IMR-90 (cell line): ENCODE results near the gene CEACAM21. TPM values are rescaled to one million over a fixed set of nuclear protein-coding genes. Genes with fewer than 3 reads are reported as not detected.

Experiments used
- ATAC-seq: fragments of 200-7000 bp; cut with Tn5 transposase; 2 replicates; pipeline ENCODE4 v1.9.1; 2020; ENCODE audit warnings: low read depth, mild to moderate bottlenecking, moderate library complexity
- BruUV-seq: library from RNA; stranded (reverse); fragments of 400-500 nt; replicated peaks from 2 replicates; lab custom pipeline; 2021; lab: Mats Ljungman, UMichigan
- CTCF ChIA-PET: fragments of 300-600 bp; formaldehyde crosslinking; extraction: SDS; loops from one replicate; lab custom pipeline; 2021; ENCODE audit warnings: antibody characterized with exemption; lab: Yijun Ruan, JAX
- POLR2A ChIA-PET: fragments of 300-600 bp; sonication (Branson Sonifier 250); formaldehyde crosslinking; loops from one replicate; lab custom pipeline; 2022; ENCODE audit warnings: antibody characterized with exemption; ENCODE audit not compliant: unreplicated experiment; lab: Charles Lee
- DNase-seq: peaks from one replicate; pipeline ENCODE4 v3.0.0; 2013
- H2AFZ ChIP-seq: replicated peaks from 2 replicates; pipeline ENCODE3; 2013; ENCODE audit warnings: low read length, mild to moderate bottlenecking; ENCODE audit not compliant: poor library complexity
- H2AK5ac ChIP-seq: 2 replicates; pipeline ENCODE4 v1.6.1; 2013; ENCODE audit warnings: low read depth, low read length, inconsistent platforms
- H2AK9ac ChIP-seq: replicated peaks from 2 replicates; pipeline ENCODE3; 2013; ENCODE audit warnings: mild to moderate bottlenecking, low read depth, low read length, moderate library complexity; ENCODE audit not compliant: poor library complexity
- H2BK120ac ChIP-seq: 2 replicates; pipeline ENCODE4 v1.6.1; 2013; ENCODE audit warnings: low read depth, low read length, inconsistent platforms
- H2BK15ac ChIP-seq: 3 replicates; pipeline ENCODE4 v1.6.1; 2013; ENCODE audit warnings: low read depth, low read length, inconsistent platforms
- H2BK20ac ChIP-seq: 2 replicates; pipeline ENCODE4 v1.6.1; 2013; ENCODE audit warnings: low read depth, mild to moderate bottlenecking, inconsistent platforms, low read length, moderate library complexity
- H2BK5ac ChIP-seq: 2 replicates; pipeline ENCODE4 v1.6.1; 2013; ENCODE audit warnings: mild to moderate bottlenecking, low read depth, low read length, inconsistent platforms; ENCODE audit not compliant: poor library complexity, severe bottlenecking
- H3K14ac ChIP-seq: replicated peaks from 2 replicates; pipeline ENCODE4 v1.6.1; 2013; ENCODE audit warnings: low read depth, low read length, inconsistent platforms
- H3K18ac ChIP-seq: 2 replicates; pipeline ENCODE4 v1.6.1; 2013; ENCODE audit warnings: low read depth, low read length, control low read depth
- H3K23ac ChIP-seq: 2 replicates; pipeline ENCODE4 v1.6.1; 2013; ENCODE audit warnings: low read depth, low read length, inconsistent platforms
- H3K27ac ChIP-seq: 2 replicates; pipeline ENCODE4 v1.5.1; 2013; ENCODE audit warnings: mild to moderate bottlenecking, control low read depth, low read length; ENCODE audit not compliant: insufficient read depth
- H3K27me3 ChIP-seq: 2 replicates; pipeline ENCODE4 v1.6.1; 2013; ENCODE audit warnings: low read length; ENCODE audit not compliant: control insufficient read depth, insufficient read depth
- H3K36me3 ChIP-seq: 2 replicates; pipeline ENCODE4 v1.6.1; 2013; ENCODE audit warnings: low read length, mixed read lengths; ENCODE audit not compliant: control insufficient read depth, insufficient read depth
- H3K4ac ChIP-seq: 2 replicates; pipeline ENCODE4 v1.6.1; 2013; ENCODE audit warnings: low read depth, low read length, inconsistent platforms
- H3K4me1 ChIP-seq: 2 replicates; pipeline ENCODE4 v1.6.1; 2013; ENCODE audit warnings: low read length, mixed read lengths; ENCODE audit not compliant: control insufficient read depth, insufficient read depth
- H3K4me2 ChIP-seq: 2 replicates; pipeline ENCODE4 v1.6.1; 2013; ENCODE audit warnings: low read depth, mild to moderate bottlenecking, control low read depth, low read length, moderate library complexity
- H3K4me3 ChIP-seq: 2 replicates; pipeline ENCODE4 v1.5.1; 2013; ENCODE audit warnings: low read depth, mild to moderate bottlenecking, control low read depth, low read length, moderate library complexity; ENCODE audit not compliant: insufficient read depth
- H3K56ac ChIP-seq: 2 replicates; pipeline ENCODE4 v1.6.1; 2013; ENCODE audit warnings: low read length, inconsistent platforms; ENCODE audit not compliant: insufficient read depth; ENCODE audit errors: extremely low read depth
- H3K79me1 ChIP-seq, 2 experiments: 2 replicates each; pipeline ENCODE4 v1.6.1; 2013; ENCODE audit warnings: low read length in 2 of 2, inconsistent platforms in 1 of 2, low read depth in 1 of 2
- H3K9ac ChIP-seq: 2 replicates; pipeline ENCODE4 v1.6.1; 2013; ENCODE audit warnings: low read depth, low read length, control low read depth
- H3K9me1 ChIP-seq: 2 replicates; pipeline ENCODE4 v1.6.1; 2013; ENCODE audit warnings: low read length, inconsistent platforms; ENCODE audit not compliant: insufficient read depth
- H3K9me3 ChIP-seq: 2 replicates; pipeline ENCODE4 v1.6.1; 2013; ENCODE audit warnings: low read length; ENCODE audit not compliant: control insufficient read depth, insufficient read depth
- H4K20me1 ChIP-seq: 2 replicates; pipeline ENCODE4 v1.6.1; 2013; ENCODE audit warnings: low read length, inconsistent platforms; ENCODE audit not compliant: insufficient read depth
- H4K5ac ChIP-seq: 2 replicates; pipeline ENCODE4 v1.6.1; 2013; ENCODE audit warnings: mild to moderate bottlenecking, low read depth, low read length, control low read depth
- H4K8ac ChIP-seq, 2 experiments: 2 replicates each; pipeline ENCODE4 v1.6.1; 2013; ENCODE audit warnings: low read depth in 2 of 2, low read length in 2 of 2, control low read depth in 1 of 2, inconsistent platforms in 1 of 2
- H4K91ac ChIP-seq: 2 replicates; pipeline ENCODE4 v1.6.1; 2013; ENCODE audit warnings: low read depth, low read length, inconsistent platforms; ENCODE audit not compliant: insufficient read depth
- FOS ChIP-seq: fragments of 150-350 bp; IDR thresholded peaks from 2 replicates; pipeline ENCODE4 v1.6.1; 2016; ENCODE audit warnings: low read depth, low read length
- MAFK ChIP-seq: IDR thresholded peaks from 2 replicates; pipeline ENCODE4 v1.6.1; 2012; ENCODE audit warnings: low read depth, low read length, improper control_type of control experiment
- MAZ ChIP-seq: IDR thresholded peaks from 2 replicates; pipeline ENCODE4 v1.6.1; 2012; ENCODE audit warnings: low read depth, mild to moderate bottlenecking, low read length, improper control_type of control experiment, moderate library complexity, borderline replicate concordance
- MXI1 ChIP-seq: IDR thresholded peaks from 2 replicates; pipeline ENCODE4 v1.6.1; 2012; ENCODE audit warnings: low read depth, mild to moderate bottlenecking, low read length, moderate library complexity, borderline replicate concordance
- NFE2L2 ChIP-seq: fragments of 150-350 bp; IDR thresholded peaks from 2 replicates; pipeline ENCODE4 v1.6.1; 2016; ENCODE audit warnings: low read depth, mild to moderate bottlenecking, low read length
- POLR2A ChIP-seq: IDR thresholded peaks from 2 replicates; pipeline ENCODE4 v1.6.1; 2012; ENCODE audit warnings: mild to moderate bottlenecking, low read depth, low read length
- RAD21 ChIP-seq: IDR thresholded peaks from 2 replicates; pipeline ENCODE4 v1.6.1; 2012; ENCODE audit warnings: low read length, improper control_type of control experiment
- RFX5 ChIP-seq: IDR thresholded peaks from 2 replicates; pipeline ENCODE4 v1.8.0; 2012; ENCODE audit warnings: low read depth, mild to moderate bottlenecking, low read length, moderate library complexity
- WGBS, 2 experiments: methylation state at CpG; one replicate each; pipeline versions ENCODE4 v1.1.5 to v1.1.7; 2013; ENCODE audit warnings: missing lambda C conversion rate in 2 of 2; ENCODE audit not compliant: insufficient read length in 1 of 2; ENCODE audit errors: extremely low coverage in 2 of 2; 5-methylcytosine and 5-hydroxymethylcytosine counted together
- dilution Hi-C: fragments of 300-500 bp; cut with HindIII; formaldehyde crosslinking; loops from one replicate; pipeline ENCODE4 v1.14.3; 2018; ENCODE audit warnings: low sequenced_read_pairs; ENCODE audit not compliant: unreplicated experiment
- in situ Hi-C: fragments of 300-500 bp; cut with MboI; formaldehyde crosslinking; loops from 3 replicates; pipeline ENCODE4 v1.14.3; 2019; ENCODE audit warnings: low sequenced_read_pairs, inconsistent platforms, mixed read lengths
- intact Hi-C: fragments of 100-400 bp; cut with micrococcal nuclease; formaldehyde crosslinking; loops from 2 replicates; pipeline ENCODE4 v1.10.0; 2022
- polyA plus RNA-seq, 3 experiments: library from polyadenylated mRNA; depleted of rRNA; stranded (reverse); fragments of >200 nt; gene quantifications; 2 replicates each; pipeline ENCODE4 v1.2.3, GENCODE V29; 2012; ENCODE audit warnings: low replicate concordance in 1 of 3
- total RNA-seq: library from RNA; depleted of rRNA; stranded (reverse); fragments of >200 nt; gene quantifications from 2 replicates; pipeline ENCODE4 v1.2.3, GENCODE V29; 2012
- TF ChIP-seq, protein P1 (sequence below): conservative IDR thresholded peaks from 2 replicates; pipeline ENCODE4 v1.5.1; 2012; ENCODE audit warnings: mild to moderate bottlenecking, low read depth, low read length, improper control_type of control experiment

CEACAM21 gene
- total and polyA plus RNA-seq, 2 of the 4 experiments (the other 2 are of a cell fraction): not detected

DNA sequence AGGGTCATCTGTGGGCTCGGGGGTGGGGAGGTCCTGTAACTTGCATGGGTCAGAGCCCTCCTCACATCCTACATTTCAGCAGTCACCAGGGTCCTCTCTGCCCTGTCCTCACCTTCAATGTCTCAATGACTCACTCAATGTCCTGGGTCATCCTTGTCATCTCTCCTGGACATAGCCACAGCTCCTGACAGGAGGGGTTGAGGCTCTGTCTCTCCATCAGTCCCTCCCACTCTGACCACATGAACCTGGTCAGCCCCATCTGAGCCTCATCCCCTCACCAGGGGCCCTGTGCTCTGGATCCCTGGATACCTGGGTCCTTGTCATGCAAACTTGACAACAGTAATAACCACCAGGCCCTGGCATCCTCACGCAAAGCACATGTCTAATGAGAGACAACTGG lies 13.4 kb downstream of the CEACAM21 start:
- H3K4me1 ChIP-seq: no peaks in the 10 kb centered on the region
- CTCF ChIA-PET: no interaction called here
- H2AK5ac ChIP-seq: no peak overlapping the region
- no peak overlapping the region for H4K5ac ChIP-seq
- dilution Hi-C loops: no loop called here
- H3K27ac ChIP-seq: no peak overlapping the region
- H3K79me1 ChIP-seq: no peaks in the 10 kb centered on the region
- no peak overlapping the region for H2BK5ac ChIP-seq
- no peak overlapping the region for H4K8ac ChIP-seq
- no peak overlapping the region for H2AFZ ChIP-seq
- in situ Hi-C loops: no loop called here
- no TSS peak for BruUV-seq
- no peak overlapping the region for H3K4ac ChIP-seq
- H2BK20ac ChIP-seq: no peak overlapping the region
- no peaks in the 10 kb centered on the region; the same call in 1 of the 2 replicates for H4K20me1 ChIP-seq
- no peak for DNase-seq
- H3K56ac ChIP-seq: no peak overlapping the region
- H3K18ac ChIP-seq: no peak overlapping the region
- no peak overlapping the region for H2BK15ac ChIP-seq
- no peak overlapping the region for H3K14ac ChIP-seq
- H3K9me3 ChIP-seq: no peaks in the 10 kb centered on the region
- ATAC-seq: no peak
- TF ChIP-seq, protein P1, sequence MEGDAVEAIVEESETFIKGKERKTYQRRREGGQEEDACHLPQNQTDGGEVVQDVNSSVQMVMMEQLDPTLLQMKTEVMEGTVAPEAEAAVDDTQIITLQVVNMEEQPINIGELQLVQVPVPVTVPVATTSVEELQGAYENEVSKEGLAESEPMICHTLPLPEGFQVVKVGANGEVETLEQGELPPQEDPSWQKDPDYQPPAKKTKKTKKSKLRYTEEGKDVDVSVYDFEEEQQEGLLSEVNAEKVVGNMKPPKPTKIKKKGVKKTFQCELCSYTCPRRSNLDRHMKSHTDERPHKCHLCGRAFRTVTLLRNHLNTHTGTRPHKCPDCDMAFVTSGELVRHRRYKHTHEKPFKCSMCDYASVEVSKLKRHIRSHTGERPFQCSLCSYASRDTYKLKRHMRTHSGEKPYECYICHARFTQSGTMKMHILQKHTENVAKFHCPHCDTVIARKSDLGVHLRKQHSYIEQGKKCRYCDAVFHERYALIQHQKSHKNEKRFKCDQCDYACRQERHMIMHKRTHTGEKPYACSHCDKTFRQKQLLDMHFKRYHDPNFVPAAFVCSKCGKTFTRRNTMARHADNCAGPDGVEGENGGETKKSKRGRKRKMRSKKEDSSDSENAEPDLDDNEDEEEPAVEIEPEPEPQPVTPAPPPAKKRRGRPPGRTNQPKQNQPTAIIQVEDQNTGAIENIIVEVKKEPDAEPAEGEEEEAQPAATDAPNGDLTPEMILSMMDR: no peak
- TF ChIP-seq MAZ (no peak), RFX5 (no peak), RAD21 (no peak), FOS (no peak), MXI1 (no peak), MAFK (no peak), POLR2A (no peak), NFE2L2 (no peak)
- no peak overlapping the region for H2BK120ac ChIP-seq
- H3K9ac ChIP-seq: no peak overlapping the region
- H3K23ac ChIP-seq: no peak overlapping the region
- H3K4me2 ChIP-seq: no peak overlapping the region
- no peaks in the 10 kb centered on the region for H3K27me3 ChIP-seq
- no peaks in the 10 kb centered on the region for H3K36me3 ChIP-seq
- no peak overlapping the region for H3K4me3 ChIP-seq
- intact Hi-C loops: no loop called here
- no peak overlapping the region for H4K91ac ChIP-seq
- H2AK9ac ChIP-seq: no peak overlapping the region
- WGBS, 2 experiments: no CpG with 5 or more reads among the region's 2 CpGs
- POLR2A ChIA-PET: no interaction called here
- H3K9me1 ChIP-seq: no peaks in the 10 kb centered on the region
